Stimulated activated CD4-positive, alpha-beta T cell treated with anti-CD3 and anti-CD28 coated beads, Interleukin-12 subunit alpha, Interleukin-12 subunit beta, amount 100 ng/mL, for 48 hours (primary cell): ENCODE data around the gene ADGRB3.
"Not testable (repeated sequence)": the region's sequence is repeated elsewhere in the genome, so short reads cannot be mapped to it uniquely, and the experiment has no call there.

Experiments
- DNase-seq, 3 donors: peaks; one replicate each; pipeline ENCODE4 v3.0.0-alpha.2; 2020; ENCODE audit warnings: low read depth in 2 of 3, low spot score in 1 of 3

Gene ADGRB3

GRCh38 chr6:68642977-68643376, 7.9 kb downstream of the ADGRB3 start:
- no peak for DNase-seq

- no peak for DNase-seq
Measured at GRCh38 chr6:68649669-68650068, 14.6 kb downstream of the ADGRB3 start.

GRCh38 chr6:68650142-68650541, 15.1 kb downstream of the ADGRB3 start:
- DNase-seq, result no peak

- no peak for DNase-seq
Measured at GRCh38 chr6:68651011-68651985, 16.2 kb downstream of the ADGRB3 start.

GRCh38 chr6:68652117-68652536, 17.0 kb downstream of the ADGRB3 start:
- DNase-seq, result no peak

GRCh38 chr6:68653074-68653705, 18.1 kb downstream of the ADGRB3 start:
- DNase-seq, result no peak

GRCh38 chr6:68653706-68654089, 18.6 kb downstream of the ADGRB3 start:
- no peak for DNase-seq

- DNase-seq, result no peak
Measured at GRCh38 chr6:68654134-68654533, 19.1 kb downstream of the ADGRB3 start.

- DNase-seq, result no peak
Measured at GRCh38 chr6:68655028-68655427, 19.9 kb downstream of the ADGRB3 start.

- DNase-seq, result no peak
Measured at GRCh38 chr6:68657374-68658139, 22.5 kb downstream of the ADGRB3 start.

- no peak for DNase-seq
Measured at GRCh38 chr6:68658338-68658737, 23.3 kb downstream of the ADGRB3 start.

- no peak for DNase-seq
Measured at GRCh38 chr6:68673255-68673654, 38.2 kb downstream of the ADGRB3 start.

- DNase-seq, result no peak
Measured at GRCh38 chr6:68675548-68675947, 40.5 kb downstream of the ADGRB3 start.

- not testable (repeated sequence) for DNase-seq
Measured at GRCh38 chr6:68676094-68676493, 41.0 kb downstream of the ADGRB3 start.

GRCh38 chr6:68677058-68677457, 42.0 kb downstream of the ADGRB3 start:
- no peak for DNase-seq

GRCh38 chr6:68679399-68679798, 44.3 kb downstream of the ADGRB3 start:
- no peak for DNase-seq

- no peak for DNase-seq
Measured at GRCh38 chr6:68680264-68680663, 45.2 kb downstream of the ADGRB3 start.

GRCh38 chr6:68689910-68690309, 54.8 kb downstream of the ADGRB3 start:
- no peak for DNase-seq

GRCh38 chr6:68691120-68691519, 56.0 kb downstream of the ADGRB3 start:
- DNase-seq, result no peak

GRCh38 chr6:68693271-68693670, 58.2 kb downstream of the ADGRB3 start:
- no peak for DNase-seq

GRCh38 chr6:68695403-68695802, 60.3 kb downstream of the ADGRB3 start:
- no peak for DNase-seq

GRCh38 chr6:68695838-68696237, 60.8 kb downstream of the ADGRB3 start:
- no peak for DNase-seq
